ENCODE measurements around the gene CNOT9.
"Not testable (repeated sequence)": the region's sequence is repeated elsewhere in the genome, so short reads cannot be mapped to it uniquely, and the experiment has no call there.

GRCh38 chr2:218554225-218554624, 14.4 kb upstream of the CNOT9 start:
- TF ChIP-seq CTCF, POLR2A (IDR thresholded peaks at IDR 0.05): not testable (repeated sequence)
